ENCODE results near the gene PLA2G2C.
A peak's percentile ranks its signal among the peaks of the same experiment; 100 is the strongest.
"Not testable (repeated sequence)": the region's sequence is repeated elsewhere in the genome, so short reads cannot be mapped to it uniquely, and the experiment has no call there.

Gene PLA2G2C

GRCh38 chr1:20151906-20152598 lies 34.3 kb downstream of the PLA2G2C start:
- peak; percentile 51 to 65 (median 60) for DNase-seq

GRCh38 chr1:20150969-20151368 lies 35.3 kb downstream of the PLA2G2C start:
- no peak for DNase-seq

- DNase-seq: no peak
Measured at GRCh38 chr1:20150326-20150705, 36.0 kb downstream of the PLA2G2C start.

GRCh38 chr1:20149601-20150325 lies 36.6 kb downstream of the PLA2G2C start:
- no peak for DNase-seq

GRCh38 chr1:20148571-20149500 lies 37.5 kb downstream of the PLA2G2C start:
- no peak for DNase-seq

- no peak for DNase-seq
Measured at GRCh38 chr1:20147846-20148570, 38.3 kb downstream of the PLA2G2C start.

GRCh38 chr1:20143734-20144565 lies 42.4 kb downstream of the PLA2G2C start:
- no peak for DNase-seq

- DNase-seq: no peak
Measured at GRCh38 chr1:20143318-20143717, 43.0 kb downstream of the PLA2G2C start.

- no peak for DNase-seq
Measured at GRCh38 chr1:20142001-20142710, 44.2 kb downstream of the PLA2G2C start.

GRCh38 chr1:20141466-20141865 lies 44.9 kb downstream of the PLA2G2C start:
- no peak for DNase-seq

GRCh38 chr1:20141001-20141400 lies 45.3 kb downstream of the PLA2G2C start:
- no peak for DNase-seq

GRCh38 chr1:20139776-20140612 lies 46.3 kb downstream of the PLA2G2C start:
- no peak for DNase-seq

- DNase-seq: no peak
Measured at GRCh38 chr1:20138961-20139550, 47.3 kb downstream of the PLA2G2C start, which contains the start of gene PLA2G2F. Gene PLA2G2F, plus strand, starts transcription at chr1:20139323. Its CDS starts 105 bp downstream, at chr1:20139428.

- no peak for DNase-seq
Measured at GRCh38 chr1:20138346-20138745, 48.0 kb downstream of the PLA2G2C start.

GRCh38 chr1:20137604-20138003 lies 48.7 kb downstream of the PLA2G2C start:
- DNase-seq: no peak

GRCh38 chr1:20137055-20137454 lies 49.3 kb downstream of the PLA2G2C start:
- no peak for DNase-seq

GRCh38 chr1:20136249-20136648 lies 50.1 kb downstream of the PLA2G2C start:
- no peak for DNase-seq

GRCh38 chr1:20134995-20135394 lies 51.3 kb downstream of the PLA2G2C start:
- DNase-seq: no peak

GRCh38 chr1:20130518-20130917 lies 55.8 kb downstream of the PLA2G2C start:
- not testable (repeated sequence) for DNase-seq

Measured in T-helper 2 cell (primary cell).